GM12878 (cell line): Measurements from ENCODE around the gene RAB3B. TPM values are rescaled to one million over a fixed set of nuclear protein-coding genes. Genes with fewer than 3 reads are reported as not detected.

Source experiments
- ATAC-seq: fragments of 200-7000 bp; cut with Tn5 transposase; 3 replicates; pipeline ENCODE4 v1.9.1; 2020; ENCODE audit warnings: mild to moderate bottlenecking, moderate library complexity
- BruUV-seq: library from RNA; stranded (reverse); fragments of 400-500 nt; replicated peaks from 2 replicates; lab custom pipeline; 2021; lab: Mats Ljungman, UMichigan
- CTCF ChIA-PET: fragments of 300-600 bp; sonication (Branson Sonifier 250); formaldehyde crosslinking; extraction: SDS; loops from one replicate; lab custom pipeline; 2021; ENCODE audit warnings: inconsistent platforms; lab: Yijun Ruan, JAX
- POLR2A ChIA-PET: fragments of 350-600 bp; formaldehyde crosslinking; extraction: SDS; loops from one replicate; lab custom pipeline; 2021; ENCODE audit warnings: inconsistent platforms; lab: Charles Lee
- RAD21 ChIA-PET: fragments of 300-600 bp; sonication (Branson Sonifier 250); formaldehyde crosslinking; loops from one replicate; lab custom pipeline; 2023; ENCODE audit warnings: antibody characterized with exemption; ENCODE audit not compliant: unreplicated experiment; lab: Charles Lee
- SMC1A ChIA-PET: fragments of 300-600 bp; sonication (Branson Sonifier 250); formaldehyde crosslinking; loops from one replicate; lab custom pipeline; 2023; ENCODE audit not compliant: unreplicated experiment, uncharacterized antibody; lab: Charles Lee
- DNase-seq: peaks from one replicate; pipeline ENCODE4 v3.0.0-alpha.2; 2011; ENCODE audit warnings: low read depth, low spot score
- FAIRE-seq: peaks from 3 replicates; lab custom pipeline; 2011; peaks lifted over from hg19 to GRCh38; lab: Jason Lieb, UNC
- H2AFZ ChIP-seq: 2 replicates; pipeline ENCODE4 v1.6.0; 2011; ENCODE audit warnings: low read depth, low read length, control low read depth; ENCODE audit not compliant: control insufficient read depth
- H3K27ac ChIP-seq: 2 replicates; pipeline ENCODE4 v1.5.1; 2011; ENCODE audit warnings: control low read depth; ENCODE audit not compliant: control insufficient read depth, insufficient read depth
- H3K27me3 ChIP-seq, 2 experiments: replicated peaks in 1 of 2; 2 replicates each; pipeline versions ENCODE4 v1.6.0 to v1.6.1; 2011; ENCODE audit warnings: low read length in 1 of 2; ENCODE audit not compliant: control insufficient read depth in 2 of 2, insufficient read depth in 2 of 2
- H3K36me3 ChIP-seq, 2 experiments: 2 replicates each; pipeline ENCODE4 v1.5.1; 2011; ENCODE audit warnings: low read length in 1 of 2; ENCODE audit not compliant: control insufficient read depth in 2 of 2, insufficient read depth in 2 of 2
- H3K4me1 ChIP-seq: 2 replicates; pipeline ENCODE4 v1.6.1; 2011; ENCODE audit warnings: mild to moderate bottlenecking, low read length, moderate library complexity, mixed read lengths; ENCODE audit not compliant: control insufficient read depth, insufficient read depth
- H3K4me2 ChIP-seq: 2 replicates; pipeline ENCODE4 v1.6.0; 2011; ENCODE audit warnings: control low read depth; ENCODE audit not compliant: control insufficient read depth, insufficient read depth
- H3K4me3 ChIP-seq: fragments of 200-600 bp; sonication (generic); 2 replicates; pipeline ENCODE4 v1.5.1; 2016
- H3K79me2 ChIP-seq: 2 replicates; pipeline ENCODE4 v1.6.0; 2011; ENCODE audit warnings: low read length; ENCODE audit not compliant: control insufficient read depth, insufficient read depth
- H3K9ac ChIP-seq: 2 replicates; pipeline ENCODE4 v1.8.0; 2011; ENCODE audit warnings: low read length, control low read depth, mixed read lengths; ENCODE audit not compliant: control insufficient read depth, insufficient read depth
- H3K9me3 ChIP-seq: replicated peaks from 3 replicates; pipeline ENCODE4 v1.5.1; 2011; ENCODE audit warnings: mild to moderate bottlenecking, low read length; ENCODE audit not compliant: control insufficient read depth, insufficient read depth
- H4K20me1 ChIP-seq: 2 replicates; pipeline ENCODE4 v1.6.0; 2011; ENCODE audit not compliant: control insufficient read depth, insufficient read depth
- BCLAF1 ChIP-seq: fragments of 450-650 bp; IDR thresholded peaks from 2 replicates; pipeline ENCODE4 v1.6.1; 2017; ENCODE audit warnings: antibody characterized with exemption, mild to moderate bottlenecking, moderate library complexity
- BRCA1 ChIP-seq: IDR thresholded peaks from 2 replicates; pipeline ENCODE4 v1.6.1; 2011; ENCODE audit warnings: low read depth, low read length, improper control_type of control experiment
- HDAC6 ChIP-seq: fragments of 200-600 bp; sonication (generic); IDR thresholded peaks from one replicate; pipeline ENCODE4 v1.8.0; 2017; ENCODE audit warnings: antibody characterized with exemption; ENCODE audit not compliant: unreplicated experiment
- IRF5 ChIP-seq: fragments of 450-650 bp; IDR thresholded peaks from 2 replicates; pipeline ENCODE4 v1.6.1; 2017; ENCODE audit warnings: borderline replicate concordance
- JUND ChIP-seq: IDR thresholded peaks from 2 replicates; pipeline ENCODE4 v1.6.1; 2012; ENCODE audit warnings: low read depth, mild to moderate bottlenecking, low read length, improper control_type of control experiment, moderate library complexity
- MTA3 ChIP-seq: IDR thresholded peaks from 2 replicates; pipeline ENCODE4 v1.6.1; 2012; ENCODE audit warnings: low read length, inconsistent platforms, borderline replicate concordance
- POLR2A ChIP-seq: IDR thresholded peaks from 2 replicates; pipeline ENCODE4 v1.6.1; 2011; ENCODE audit warnings: low read depth, mild to moderate bottlenecking, low read length
- SPI1 ChIP-seq: IDR thresholded peaks from 2 replicates; pipeline ENCODE4 v1.6.1; 2011; ENCODE audit warnings: low read depth, mild to moderate bottlenecking, low read length, moderate library complexity, borderline replicate concordance; ENCODE audit not compliant: insufficient read depth
- STAT1 ChIP-seq: fragments of 450-650 bp; conservative IDR thresholded peaks from 2 replicates; pipeline ENCODE4 v1.6.1; 2014; ENCODE audit warnings: antibody characterized with exemption, mild to moderate bottlenecking
- TCF3 ChIP-seq: IDR thresholded peaks from 2 replicates; pipeline ENCODE4 v1.6.1; 2012; ENCODE audit warnings: low read depth, mild to moderate bottlenecking, low read length, borderline replicate concordance; ENCODE audit not compliant: insufficient read depth
- TCF7 ChIP-seq: IDR thresholded peaks from 2 replicates; pipeline ENCODE4 v1.6.1; 2014; ENCODE audit warnings: antibody characterized with exemption, borderline replicate concordance
- WGBS: methylation state at CpG from one replicate; pipeline ENCODE4 v1.1.6; 2016; ENCODE audit warnings: low lambda C conversion rate; ENCODE audit not compliant: insufficient replicate concordance, insufficient coverage; ENCODE audit errors: missing lambda C conversion rate; 5-methylcytosine and 5-hydroxymethylcytosine counted together
- in situ Hi-C: fragments of 300-500 bp; cut with MboI; formaldehyde crosslinking; loops from 9 replicates; pipeline ENCODE4 v1.14.3; 2018; ENCODE audit warnings: mixed read lengths
- intact Hi-C: fragments of 100-400 bp; cut with micrococcal nuclease; formaldehyde crosslinking; loops from one replicate; pipeline ENCODE4 v1.14.2; 2022; ENCODE audit not compliant: unreplicated experiment
- polyA plus RNA-seq, 11 experiments: library from polyadenylated mRNA; depleted of rRNA in 4 of 11; unstranded in 6 of 11; stranded (reverse) in 5 of 11; fragments of >200 nt; fragmentation: Nextera tagmentation in 4 of 11; fragmentation: Illumina TruSeq in 1 of 11; extraction: Ambion mirVana in 4 of 11; extraction: Trizol in 1 of 11; gene quantifications; 1 replicate in 1 of 11; 2 replicates in 10 of 11; pipeline versions ENCODE4 v1.2.1 to v1.2.3, GENCODE V29; 2011 to 2016; ENCODE audit warnings: inconsistent platforms in 2 of 11, missing spikeins in 2 of 11, low read depth in 1 of 11
- total RNA-seq, 4 experiments: library from RNA; depleted of rRNA in 3 of 4; stranded (reverse); fragments of >200 nt in 3 of 4; fragmentation: Illumina TruSeq in 1 of 4; extraction: Trizol in 1 of 4; gene quantifications; 2 replicates each; pipeline versions ENCODE4 v1.2.1 to v1.2.3, GENCODE V29; 2013 to 2021

RAB3B gene
- total and polyA plus RNA-seq, 10 of the 15 experiments (the other 5 are each of a cell fraction or from before 2014, with no cell fraction given) = 0.05 to 0.32 (median 0.24) TPM

- ChIA-PET SMC1A (interaction anchor here (1.3 kb wide), 1 partner anchor 10 kb away, joined by 3 read pairs; no protein-coding TSS in a partner anchor), CTCF (interaction anchor here (0.9 to 1.4 kb wide), 2 partner anchors 13 to 14 kb away, joined by 3 to 5 read pairs; no protein-coding TSS in a partner anchor), POLR2A (no interaction called here), RAD21 (no interaction called here)
- intact Hi-C loops = no loop called here
- Histone ChIP-seq H3K9ac (no peak overlapping the region), H3K4me3 (no peak overlapping the region), H3K4me1 (peaks cover 2% of the 10 kb centered on the region; the same call in 1 of the 2 replicates), H3K36me3 (no peaks in the 10 kb centered on the region), H2AFZ (no peak overlapping the region), H3K9me3 (no peaks in the 10 kb centered on the region; the same call in 2 of the 3 replicates), H4K20me1 (no peaks in the 10 kb centered on the region), H3K79me2 (no peaks in the 10 kb centered on the region), H3K4me2 (no peak overlapping the region), H3K27ac (no peak overlapping the region), H3K27me3 (peaks cover 0 to 2% of the 10 kb centered on the region in 2 experiments; a peak in 1 of 4 replicates)
- no peak for DNase-seq
- in situ Hi-C loops = no loop called here
- FAIRE-seq = no peak
- BruUV-seq = no TSS peak
- TF ChIP-seq BCLAF1 = no peak
- no peak for TF ChIP-seq STAT1
- TF ChIP-seq BRCA1 = no peak
- no peak for TF ChIP-seq IRF5
- TF ChIP-seq POLR2A = no peak
- TF ChIP-seq SPI1 = no peak
- no peak for TF ChIP-seq JUND
- no peak for TF ChIP-seq HDAC6
- TF ChIP-seq MTA3 = no peak
- TF ChIP-seq TCF3 = no peak
- no peak for TF ChIP-seq TCF7
- WGBS = 23% methylated on average over 4 of the region's 4 CpGs
- no peak for ATAC-seq
These were observed 80.1 kb downstream of the RAB3B start for GRCh38 chr1:51910221-51911000.
